ENCODE results near the gene ACOX1.

ACOX1 gene

GRCh38 chr17:75983501-75984181 lies 4.7 kb upstream of the ACOX1 start:
- Histone ChIP-seq H3K36me3 (peaks cover 13% of the 10 kb centered on the region), H3K9me3 (ENCODE audit: severe bottlenecking) (no peaks in the 10 kb centered on the region), H3K27me3 (ENCODE audit: insufficient read depth, low read depth, severe bottlenecking) (no peaks in the 10 kb centered on the region), H3K27ac (no peak overlapping the region), H3K4me3 (ENCODE audit: low read depth, low read length) (no peak overlapping the region)
- TF ChIP-seq CTCF (IDR thresholded peaks at IDR 0.05; ENCODE audit: low read depth, low read length), result no peak
- no peak for DNase-seq

- DNase-seq, result no peak
- Histone ChIP-seq H3K27me3 (ENCODE audit: insufficient read depth, low read depth, severe bottlenecking) (no peaks in the 10 kb centered on the region), H3K9me3 (ENCODE audit: severe bottlenecking) (no peaks in the 10 kb centered on the region), H3K36me3 (peaks cover 17% of the 10 kb centered on the region), H3K4me3 (ENCODE audit: low read depth, low read length) (no peak overlapping the region), H3K27ac (no peak overlapping the region)
- no peak for TF ChIP-seq CTCF (IDR thresholded peaks at IDR 0.05; ENCODE audit: low read depth, low read length)
Measured at GRCh38 chr17:75981019-75981615, 2.2 kb upstream of the ACOX1 start.

GRCh38 chr17:75980188-75981018 lies 1.4 kb upstream of the ACOX1 start:
- no peak for TF ChIP-seq CTCF (IDR thresholded peaks at IDR 0.05; ENCODE audit: low read depth, low read length)
- DNase-seq, result no peak
- H3K4me3 ChIP-seq (ENCODE audit: low read depth, low read length), result peak overlapping the region; percentile 96
- H3K27ac ChIP-seq, result peak overlapping the region; percentile 98
- H3K36me3 ChIP-seq, result peaks cover 24% of the 10 kb centered on the region
- H3K27me3 ChIP-seq (ENCODE audit: insufficient read depth, low read depth, severe bottlenecking), result no peaks in the 10 kb centered on the region
- no peaks in the 10 kb centered on the region for H3K9me3 ChIP-seq (ENCODE audit: severe bottlenecking)

GRCh38 chr17:75979705-75980187 lies 780 bp upstream of the ACOX1 start:
- Histone ChIP-seq H3K27ac (peak overlapping the region; percentile 98), H3K36me3 (peaks cover 24% of the 10 kb centered on the region), H3K9me3 (ENCODE audit: severe bottlenecking) (no peaks in the 10 kb centered on the region), H3K27me3 (ENCODE audit: insufficient read depth, low read depth, severe bottlenecking) (no peaks in the 10 kb centered on the region), H3K4me3 (ENCODE audit: low read depth, low read length) (peak overlapping the region; percentile 96)
- DNase-seq, result no peak
- TF ChIP-seq CTCF (IDR thresholded peaks at IDR 0.05; ENCODE audit: low read depth, low read length), result no peak

- no peak overlapping the region for H3K27ac ChIP-seq
- H3K9me3 ChIP-seq (ENCODE audit: severe bottlenecking), result no peaks in the 10 kb centered on the region
- peaks cover 48% of the 10 kb centered on the region for H3K36me3 ChIP-seq
- H3K27me3 ChIP-seq (ENCODE audit: insufficient read depth, low read depth, severe bottlenecking), result no peaks in the 10 kb centered on the region
- no peak for TF ChIP-seq CTCF (IDR thresholded peaks at IDR 0.05; ENCODE audit: low read depth, low read length)
- no peak overlapping the region for H3K4me3 ChIP-seq (ENCODE audit: low read depth, low read length)
- no peak for DNase-seq
Measured at GRCh38 chr17:75976175-75976848, 2.7 kb downstream of the ACOX1 start.

Measured in WERI-Rb-1 (cell line).